ENCODE measurements around the gene NME3. TPM values are rescaled to one million over a fixed set of nuclear protein-coding genes. Genes with fewer than 3 reads are reported as not detected.

Gene NME3
- total and polyA plus RNA-seq, 2 of the 13 experiments (the other 11 are each of a cell fraction or from before 2014, with no cell fraction given): 10.4 to 15.9 TPM

DNA sequence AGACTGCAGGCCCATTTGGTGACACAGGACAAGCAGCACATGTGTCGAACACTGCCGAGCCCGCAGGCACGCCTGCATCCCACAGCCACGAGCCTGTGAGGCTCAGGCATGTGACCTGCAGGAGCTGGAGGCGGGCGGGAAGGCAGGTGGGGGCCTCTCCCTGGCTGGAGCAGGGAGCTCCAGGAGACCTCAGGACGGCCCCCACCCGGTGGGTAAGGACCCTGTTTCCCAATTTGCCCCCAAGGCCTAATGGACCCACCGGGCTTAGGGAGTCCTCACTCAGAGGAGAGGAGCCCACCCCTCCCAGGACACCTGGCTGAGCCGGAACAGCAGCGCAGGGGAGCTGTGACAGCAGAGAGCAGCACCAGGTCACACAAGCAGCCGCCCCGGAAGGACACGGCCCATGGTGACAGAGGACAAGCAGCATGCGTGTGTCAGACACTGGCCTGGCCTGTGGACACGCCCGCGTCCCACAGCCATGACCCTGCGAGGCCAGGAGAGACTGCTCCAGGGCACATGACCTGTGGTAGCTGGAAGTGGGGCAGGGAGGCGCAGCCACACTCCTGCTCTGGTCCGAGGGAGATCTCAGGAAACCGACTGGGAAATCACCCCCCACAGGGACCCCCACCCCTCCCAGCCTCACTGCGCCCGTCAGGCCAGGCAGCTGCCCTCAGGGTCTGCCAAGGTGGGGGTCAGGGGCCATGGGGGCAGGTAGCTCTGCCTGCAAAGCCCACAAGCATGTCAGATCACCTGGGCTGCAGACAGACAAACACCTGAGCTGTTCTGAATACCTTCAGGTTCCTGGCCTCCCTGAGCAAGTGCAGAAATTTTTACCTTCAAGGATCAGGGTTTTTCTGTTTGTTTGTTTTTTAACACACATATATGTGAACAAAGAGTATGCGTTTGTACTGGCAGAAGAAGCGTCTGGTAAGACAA is 8.7 kb upstream of the NME3 start:
- Histone ChIP-seq H3K36me3 (replicated peaks in 1 of 2; ENCODE audit: control insufficient read depth in 1 of 2, insufficient read depth in 2 of 2, low read length in 2 of 2) (peaks cover 5 to 13% of the 10 kb centered on the region in 2 experiments; a peak in 3 of 5 replicates), H3K4me1 (ENCODE audit: insufficient read depth, low read length) (peaks cover 23% of the 10 kb centered on the region), H4K20me1 (ENCODE audit: insufficient read depth, low read length) (peaks cover 4% of the 10 kb centered on the region; the same call in 1 of the 2 replicates), H3K4me2 (ENCODE audit: low read depth, low read length) (no peak overlapping the region), H3K79me2 (ENCODE audit: insufficient read depth, low read length) (peaks cover 19% of the 10 kb centered on the region), H3K27me3 (ENCODE audit: control insufficient read depth in 1 of 2, insufficient read depth in 2 of 2, low read length in 2 of 2) (peaks cover 0 to 2% of the 10 kb centered on the region in 2 experiments; a peak in 1 of 5 replicates), H3K9me3 (ENCODE audit: low read length) (no peaks in the 10 kb centered on the region), H3K27ac (ENCODE audit: extremely low read length, insufficient read depth, low read length) (no peak overlapping the region), H3K9ac (ENCODE audit: insufficient read depth, low read depth, low read length) (no peak overlapping the region), H3K4me3 (replicated peaks in 1 of 3; ENCODE audit: insufficient read depth in 1 of 3, low read depth in 2 of 3, low read length in 3 of 3) (no peak overlapping the region), H2AFZ (ENCODE audit: low read length) (no peak overlapping the region)
- WGBS (ENCODE audit: low lambda C conversion rate): 99% methylated on average over 4 of the region's 27 CpGs
- FAIRE-seq: no peak
- peak in 1 of 2 experiments; percentile 56; a peak in 2 of 4 replicates for TF ChIP-seq POLR2A (IDR thresholded peaks at IDR 0.05; ENCODE audit: insufficient read depth in 1 of 2, low read depth in 2 of 2, low read length in 2 of 2)
- peak; percentile 75 for TF ChIP-seq RBFOX2 (IDR thresholded peaks at IDR 0.05; ENCODE audit: low read depth, low read length)
- no peak for TF ChIP-seq MLLT10 (CRISPR knock-in tag; IDR thresholded peaks at IDR 0.05)
- no peak for TF ChIP-seq MED8 (CRISPR knock-in tag; IDR thresholded peaks at IDR 0.05; ENCODE audit: insufficient replicate concordance)
- peak; percentile 96 for TF ChIP-seq AGO2 (optimal IDR thresholded peaks at IDR 0.05; ENCODE audit: low read depth, low read length)
- peak; percentile 97 for TF ChIP-seq AGO1 (IDR thresholded peaks at IDR 0.05; ENCODE audit: low read depth, low read length, poor library complexity, severe bottlenecking)
- 0 out of 2 replicates have a peak, but pooled peaks have one; percentile 41 for TF ChIP-seq SSRP1 (CRISPR knock-in tag; IDR thresholded peaks at IDR 0.05)
- no peak for TF ChIP-seq KLF16 (CRISPR knock-in tag; IDR thresholded peaks at IDR 0.05)
- 0 out of 2 replicates have a peak, but pooled peaks have one; percentile 41 for TF ChIP-seq POLR2G (IDR thresholded peaks at IDR 0.05; ENCODE audit: low read depth, low read length)
- no peak for ATAC-seq
- intact Hi-C loops (cut with micrococcal nuclease; ENCODE audit: unreplicated experiment) (loop anchor here (5.0 kb wide), 1 partner anchor 47 kb away; the partner anchor contains the start of genes FAHD1 and HAGH), in situ Hi-C loops (cut with HindIII; ENCODE audit: extremely low pct_ligation_motif_present, low pct_unique_long_range_greater_than_20kb) (loop anchor here (5.0 kb wide), 1 partner anchor 42 kb away; no protein-coding TSS in a partner anchor)
- no peak for DNase-seq (ENCODE audit: low spot score)
- CTCF ChIA-PET (ENCODE audit: low intra/inter-chr PET ratio, low total read pairs): no interaction called here
- POLR2A ChIA-PET: interaction anchor here (1.2 to 1.6 kb wide), 4 partner anchors 14 to 160 kb away, joined by 3 to 5 read pairs (median 4); partner anchors contain the start of gene IGFALS
- TSS peak; percentile 49 for BruUV-seq (replicated peaks)

All from HepG2 (cell line).